Stimulated activated CD4-positive, alpha-beta T cell treated with anti-CD3 and anti-CD28 coated beads, Interleukin-2, amount 100 ng/mL, for 48 hours (primary cell): ENCODE measurements around the gene MARVELD2.
"Not testable (repeated sequence)": the region's sequence is repeated elsewhere in the genome, so short reads cannot be mapped to it uniquely, and the experiment has no call there.

Source experiments
- DNase-seq, 2 donors: peaks; one replicate each; pipeline ENCODE4 v3.0.0-alpha.2; 2020

MARVELD2 gene

GRCh38 chr5:69450527-69450926 is 35.6 kb downstream of the MARVELD2 start:
- not testable (repeated sequence) for DNase-seq

GRCh38 chr5:69451941-69452647 is 37.2 kb downstream of the MARVELD2 start:
- DNase-seq, result no peak

- DNase-seq, result not testable (repeated sequence)
Measured at GRCh38 chr5:69453487-69453886, 38.6 kb downstream of the MARVELD2 start.

GRCh38 chr5:69454460-69455249 is 39.7 kb downstream of the MARVELD2 start:
- DNase-seq, result no peak

GRCh38 chr5:69455428-69455988 is 40.6 kb downstream of the MARVELD2 start:
- not testable (repeated sequence) for DNase-seq

- no peak for DNase-seq
Measured at GRCh38 chr5:69462170-69462569, 47.3 kb downstream of the MARVELD2 start.

- DNase-seq, result not testable (repeated sequence)
Measured at GRCh38 chr5:69466375-69466774, 51.5 kb downstream of the MARVELD2 start.

- DNase-seq, result no peak
Measured at GRCh38 chr5:69467442-69468225, 52.7 kb downstream of the MARVELD2 start.

GRCh38 chr5:69468631-69469030 is 53.7 kb downstream of the MARVELD2 start:
- DNase-seq, result no peak

- DNase-seq, result not testable (repeated sequence)
Measured at GRCh38 chr5:69471516-69471915, 56.6 kb downstream of the MARVELD2 start.

- DNase-seq, result not testable (repeated sequence)
Measured at GRCh38 chr5:69472535-69473143, 57.7 kb downstream of the MARVELD2 start.

- no peak for DNase-seq
Measured at GRCh38 chr5:69477170-69477569, 62.3 kb downstream of the MARVELD2 start.

GRCh38 chr5:69478296-69478695 is 63.4 kb downstream of the MARVELD2 start:
- not testable (repeated sequence) for DNase-seq

- DNase-seq, result no peak
Measured at GRCh38 chr5:69484891-69485290, 70.0 kb downstream of the MARVELD2 start.

- no peak for DNase-seq
Measured at GRCh38 chr5:69485471-69485870, 70.6 kb downstream of the MARVELD2 start.

GRCh38 chr5:69489246-69489645 is 74.3 kb downstream of the MARVELD2 start:
- DNase-seq, result no peak

- no peak for DNase-seq
Measured at GRCh38 chr5:69491027-69491426, 76.1 kb downstream of the MARVELD2 start.

- no peak for DNase-seq
Measured at GRCh38 chr5:69491838-69492390, 77.0 kb downstream of the MARVELD2 start.

GRCh38 chr5:69492391-69492922 is 77.5 kb downstream of the MARVELD2 start, which contains the start of gene OCLN:
TSS of gene OCLN (plus strand) at chr5:69492790. CDS start at chr5:69504245, 11,455 bp downstream.
- peak in 1 of 2 donors; percentile 3 for DNase-seq

GRCh38 chr5:69492923-69493395 is 78.0 kb downstream of the MARVELD2 start:
- DNase-seq, result peak in 1 of 2 donors; percentile 4

- DNase-seq, result peak in 1 of 2 donors; percentile 1
Measured at GRCh38 chr5:69493396-69494133, 78.6 kb downstream of the MARVELD2 start.
